ENCODE measurements around the gene KCNQ5.

Gene KCNQ5

GRCh38 chr6:72832271-72832670 is 210.4 kb downstream of the KCNQ5 start:
- no peaks in the 10 kb centered on the region for H3K9me3 ChIP-seq (ENCODE audit: control insufficient read depth, low read depth, low read length)
- H3K9ac ChIP-seq (ENCODE audit: low read length): no peak overlapping the region
- no peaks in the 10 kb centered on the region for H3K36me3 ChIP-seq (ENCODE audit: control insufficient read depth, low read depth, low read length)
- no peaks in the 10 kb centered on the region for H3K27me3 ChIP-seq (ENCODE audit: control insufficient read depth, insufficient read depth, low read length)
- no peaks in the 10 kb centered on the region for H3K4me1 ChIP-seq (ENCODE audit: control insufficient read depth, low read depth, low read length)
- H3K27ac ChIP-seq (ENCODE audit: low read length): no peak overlapping the region
- no peak overlapping the region for H3K4me3 ChIP-seq (ENCODE audit: low read length)

- Histone ChIP-seq H3K9me3 (ENCODE audit: control insufficient read depth, low read depth, low read length) (no peaks in the 10 kb centered on the region), H3K27me3 (ENCODE audit: control insufficient read depth, insufficient read depth, low read length) (no peaks in the 10 kb centered on the region), H3K27ac (ENCODE audit: low read length) (no peak overlapping the region), H3K4me3 (ENCODE audit: low read length) (no peak overlapping the region), H3K36me3 (ENCODE audit: control insufficient read depth, low read depth, low read length) (no peaks in the 10 kb centered on the region), H3K4me1 (ENCODE audit: control insufficient read depth, low read depth, low read length) (no peaks in the 10 kb centered on the region), H3K9ac (ENCODE audit: low read length) (no peak overlapping the region)
Measured at GRCh38 chr6:72835749-72836148, 213.9 kb downstream of the KCNQ5 start.

- Histone ChIP-seq H3K9ac (ENCODE audit: low read length) (no peak overlapping the region), H3K27me3 (ENCODE audit: control insufficient read depth, insufficient read depth, low read length) (no peaks in the 10 kb centered on the region), H3K27ac (ENCODE audit: low read length) (no peak overlapping the region), H3K36me3 (ENCODE audit: control insufficient read depth, low read depth, low read length) (no peaks in the 10 kb centered on the region), H3K9me3 (ENCODE audit: control insufficient read depth, low read depth, low read length) (no peaks in the 10 kb centered on the region), H3K4me1 (ENCODE audit: control insufficient read depth, low read depth, low read length) (no peaks in the 10 kb centered on the region), H3K4me3 (ENCODE audit: low read length) (no peak overlapping the region)
Measured at GRCh38 chr6:72836971-72837370, 215.1 kb downstream of the KCNQ5 start.

- H3K4me1 ChIP-seq (ENCODE audit: control insufficient read depth, low read depth, low read length): no peaks in the 10 kb centered on the region
- H3K36me3 ChIP-seq (ENCODE audit: control insufficient read depth, low read depth, low read length): no peaks in the 10 kb centered on the region
- no peaks in the 10 kb centered on the region for H3K27me3 ChIP-seq (ENCODE audit: control insufficient read depth, insufficient read depth, low read length)
- no peak overlapping the region for H3K9ac ChIP-seq (ENCODE audit: low read length)
- no peak overlapping the region for H3K4me3 ChIP-seq (ENCODE audit: low read length)
- H3K27ac ChIP-seq (ENCODE audit: low read length): no peak overlapping the region
- no peaks in the 10 kb centered on the region for H3K9me3 ChIP-seq (ENCODE audit: control insufficient read depth, low read depth, low read length)
Measured at GRCh38 chr6:72841195-72841594, 219.3 kb downstream of the KCNQ5 start.

- no peaks in the 10 kb centered on the region for H3K4me1 ChIP-seq (ENCODE audit: control insufficient read depth, low read depth, low read length)
- H3K36me3 ChIP-seq (ENCODE audit: control insufficient read depth, low read depth, low read length): no peaks in the 10 kb centered on the region
- no peak overlapping the region for H3K9ac ChIP-seq (ENCODE audit: low read length)
- H3K27ac ChIP-seq (ENCODE audit: low read length): no peak overlapping the region
- no peak overlapping the region for H3K4me3 ChIP-seq (ENCODE audit: low read length)
- no peaks in the 10 kb centered on the region for H3K27me3 ChIP-seq (ENCODE audit: control insufficient read depth, insufficient read depth, low read length)
- no peaks in the 10 kb centered on the region for H3K9me3 ChIP-seq (ENCODE audit: control insufficient read depth, low read depth, low read length)
Measured at GRCh38 chr6:72842140-72842539, 220.3 kb downstream of the KCNQ5 start.

GRCh38 chr6:72844614-72845013 is 222.8 kb downstream of the KCNQ5 start:
- Histone ChIP-seq H3K9ac (ENCODE audit: low read length) (no peak overlapping the region), H3K27me3 (ENCODE audit: control insufficient read depth, insufficient read depth, low read length) (no peaks in the 10 kb centered on the region), H3K9me3 (ENCODE audit: control insufficient read depth, low read depth, low read length) (no peaks in the 10 kb centered on the region), H3K27ac (ENCODE audit: low read length) (no peak overlapping the region), H3K36me3 (ENCODE audit: control insufficient read depth, low read depth, low read length) (no peaks in the 10 kb centered on the region), H3K4me3 (ENCODE audit: low read length) (no peak overlapping the region), H3K4me1 (ENCODE audit: control insufficient read depth, low read depth, low read length) (no peaks in the 10 kb centered on the region)

GRCh38 chr6:72849346-72849745 is 227.5 kb downstream of the KCNQ5 start:
- no peak overlapping the region for H3K27ac ChIP-seq (ENCODE audit: low read length)
- H3K9ac ChIP-seq (ENCODE audit: low read length): no peak overlapping the region
- no peaks in the 10 kb centered on the region for H3K27me3 ChIP-seq (ENCODE audit: control insufficient read depth, insufficient read depth, low read length)
- H3K4me1 ChIP-seq (ENCODE audit: control insufficient read depth, low read depth, low read length): no peaks in the 10 kb centered on the region
- H3K36me3 ChIP-seq (ENCODE audit: control insufficient read depth, low read depth, low read length): no peaks in the 10 kb centered on the region
- no peaks in the 10 kb centered on the region for H3K9me3 ChIP-seq (ENCODE audit: control insufficient read depth, low read depth, low read length)
- H3K4me3 ChIP-seq (ENCODE audit: low read length): no peak overlapping the region

GRCh38 chr6:72850040-72850439 is 228.2 kb downstream of the KCNQ5 start:
- H3K27me3 ChIP-seq (ENCODE audit: control insufficient read depth, insufficient read depth, low read length): no peaks in the 10 kb centered on the region
- no peaks in the 10 kb centered on the region for H3K9me3 ChIP-seq (ENCODE audit: control insufficient read depth, low read depth, low read length)
- H3K4me1 ChIP-seq (ENCODE audit: control insufficient read depth, low read depth, low read length): no peaks in the 10 kb centered on the region
- H3K27ac ChIP-seq (ENCODE audit: low read length): no peak overlapping the region
- no peak overlapping the region for H3K9ac ChIP-seq (ENCODE audit: low read length)
- H3K36me3 ChIP-seq (ENCODE audit: control insufficient read depth, low read depth, low read length): no peaks in the 10 kb centered on the region
- no peak overlapping the region for H3K4me3 ChIP-seq (ENCODE audit: low read length)

GRCh38 chr6:72850469-72850868 is 228.6 kb downstream of the KCNQ5 start:
- H3K4me3 ChIP-seq (ENCODE audit: low read length): no peak overlapping the region

GRCh38 chr6:72855471-72855870 is 233.6 kb downstream of the KCNQ5 start:
- no peak overlapping the region for H3K9ac ChIP-seq (ENCODE audit: low read length)
- H3K27me3 ChIP-seq (ENCODE audit: control insufficient read depth, insufficient read depth, low read length): no peaks in the 10 kb centered on the region
- H3K4me3 ChIP-seq (ENCODE audit: low read length): no peak overlapping the region
- no peaks in the 10 kb centered on the region for H3K4me1 ChIP-seq (ENCODE audit: control insufficient read depth, low read depth, low read length)
- no peak overlapping the region for H3K27ac ChIP-seq (ENCODE audit: low read length)
- H3K9me3 ChIP-seq (ENCODE audit: control insufficient read depth, low read depth, low read length): no peaks in the 10 kb centered on the region
- H3K36me3 ChIP-seq (ENCODE audit: control insufficient read depth, low read depth, low read length): no peaks in the 10 kb centered on the region

More at GRCh38 chr6:72850469-72850868, 228.6 kb downstream of the KCNQ5 start:
- H3K27me3 ChIP-seq (ENCODE audit: control insufficient read depth, insufficient read depth, low read length): no peaks in the 10 kb centered on the region
- no peak overlapping the region for H3K27ac ChIP-seq (ENCODE audit: low read length)
- H3K4me1 ChIP-seq (ENCODE audit: control insufficient read depth, low read depth, low read length): no peaks in the 10 kb centered on the region
- no peak overlapping the region for H3K9ac ChIP-seq (ENCODE audit: low read length)
- H3K36me3 ChIP-seq (ENCODE audit: control insufficient read depth, low read depth, low read length): no peaks in the 10 kb centered on the region
- no peaks in the 10 kb centered on the region for H3K9me3 ChIP-seq (ENCODE audit: control insufficient read depth, low read depth, low read length)

GRCh38 chr6:72856801-72857200 is 234.9 kb downstream of the KCNQ5 start:
- H3K27me3 ChIP-seq (ENCODE audit: control insufficient read depth, insufficient read depth, low read length): no peaks in the 10 kb centered on the region
- H3K9me3 ChIP-seq (ENCODE audit: control insufficient read depth, low read depth, low read length): no peaks in the 10 kb centered on the region
- H3K9ac ChIP-seq (ENCODE audit: low read length): no peak overlapping the region
- H3K27ac ChIP-seq (ENCODE audit: low read length): no peak overlapping the region
- no peaks in the 10 kb centered on the region for H3K36me3 ChIP-seq (ENCODE audit: control insufficient read depth, low read depth, low read length)
- H3K4me3 ChIP-seq (ENCODE audit: low read length): no peak overlapping the region
- H3K4me1 ChIP-seq (ENCODE audit: control insufficient read depth, low read depth, low read length): no peaks in the 10 kb centered on the region

- H3K9ac ChIP-seq (ENCODE audit: low read length): no peak overlapping the region
- no peak overlapping the region for H3K4me3 ChIP-seq (ENCODE audit: low read length)
- H3K4me1 ChIP-seq (ENCODE audit: control insufficient read depth, low read depth, low read length): no peaks in the 10 kb centered on the region
- no peaks in the 10 kb centered on the region for H3K9me3 ChIP-seq (ENCODE audit: control insufficient read depth, low read depth, low read length)
- no peak overlapping the region for H3K27ac ChIP-seq (ENCODE audit: low read length)
- no peaks in the 10 kb centered on the region for H3K36me3 ChIP-seq (ENCODE audit: control insufficient read depth, low read depth, low read length)
- H3K27me3 ChIP-seq (ENCODE audit: control insufficient read depth, insufficient read depth, low read length): no peaks in the 10 kb centered on the region
Measured at GRCh38 chr6:72857791-72858585, 236.1 kb downstream of the KCNQ5 start.

All from iPS-18a (cell line).